HL-60 (cell line): Measurements from ENCODE around the gene CSE1L.
A peak's percentile ranks its signal among the peaks of the same experiment; 100 is the strongest.
"Not testable (repeated sequence)": the region's sequence is repeated elsewhere in the genome, so short reads cannot be mapped to it uniquely, and the experiment has no call there.

Experiments used
- DNase-seq, 2 experiments: peaks; one replicate each; pipeline ENCODE4 v3.0.0-alpha.2; 2010 to 2020; ENCODE audit warnings: low read depth in 1 of 2, low spot score in 1 of 2
- H3K27ac ChIP-seq: fragments of 250-450 bp; sonication (Bioruptor Pico); replicated peaks from 2 replicates; pipeline ENCODE4 v1.5.1; 2020; ENCODE audit warnings: mild to moderate bottlenecking, moderate library complexity
- H3K27me3 ChIP-seq: fragments of 250-450 bp; sonication (Bioruptor Pico); 2 replicates; pipeline ENCODE4 v1.5.1; 2021; ENCODE audit warnings: mild to moderate bottlenecking, moderate library complexity; ENCODE audit not compliant: insufficient read depth, poor library complexity, severe bottlenecking
- H3K4me3 ChIP-seq: replicated peaks from 2 replicates; pipeline ENCODE4 v1.5.1; 2011; ENCODE audit warnings: mild to moderate bottlenecking, control low read depth, low read length; ENCODE audit not compliant: insufficient read depth
- CTCF ChIP-seq: IDR thresholded peaks from one replicate; pipeline ENCODE4 v1.5.1; 2011; ENCODE audit warnings: low read length, control low read depth, inconsistent platforms; ENCODE audit not compliant: insufficient read depth
- GABPA ChIP-seq: IDR thresholded peaks from 2 replicates; pipeline ENCODE4 v1.6.1; 2012; ENCODE audit warnings: low read depth
- POLR2AphosphoS5 ChIP-seq: IDR thresholded peaks from 2 replicates; pipeline ENCODE4 v1.6.1; 2012; ENCODE audit warnings: low read depth
- REST ChIP-seq: IDR thresholded peaks from 2 replicates; pipeline ENCODE4 v1.6.1; 2012; ENCODE audit warnings: low read depth; ENCODE audit not compliant: insufficient replicate concordance
- SPI1 ChIP-seq: IDR thresholded peaks from 2 replicates; pipeline ENCODE4 v1.6.1; 2012; ENCODE audit warnings: low read depth, mild to moderate bottlenecking, borderline replicate concordance

CSE1L gene

GRCh38 chr20:49006446-49006980 lies 39.6 kb upstream of the CSE1L start:
- TF ChIP-seq POLR2AphosphoS5 (no peak), REST (no peak), CTCF (no peak), SPI1 (no peak), GABPA (no peak)
- DNase-seq: no peak
- Histone ChIP-seq H3K27ac (no peak overlapping the region), H3K27me3 (no peaks in the 10 kb centered on the region), H3K4me3 (no peak overlapping the region)

- TF ChIP-seq CTCF (no peak), POLR2AphosphoS5 (no peak), SPI1 (no peak), GABPA (no peak)
- H3K27ac ChIP-seq: no peak overlapping the region
- no peaks in the 10 kb centered on the region for H3K27me3 ChIP-seq
- no peak for DNase-seq
- no peak overlapping the region for H3K4me3 ChIP-seq
These were observed 36.0 kb upstream of the CSE1L start for GRCh38 chr20:49009899-49010631.

- no peak for TF ChIP-seq SPI1
- no peak for TF ChIP-seq GABPA
- H3K27ac ChIP-seq: no peak overlapping the region
- no peaks in the 10 kb centered on the region for H3K27me3 ChIP-seq
- no peak for DNase-seq
- no peak overlapping the region for H3K4me3 ChIP-seq
These were observed 21.9 kb upstream of the CSE1L start for GRCh38 chr20:49024220-49024619.

- not testable (repeated sequence) for H3K27me3 ChIP-seq, DNase-seq, H3K4me3 ChIP-seq, H3K27ac ChIP-seq
These were observed 17.9 kb upstream of the CSE1L start for GRCh38 chr20:49028177-49028576.

- no peak for TF ChIP-seq POLR2AphosphoS5
- no peak for TF ChIP-seq CTCF
- no peak for TF ChIP-seq SPI1
- TF ChIP-seq GABPA: no peak
- no peak overlapping the region for H3K27ac ChIP-seq
- H3K4me3 ChIP-seq: no peak overlapping the region
- DNase-seq: peak in 1 of 2 experiments; percentile 19
- no peaks in the 10 kb centered on the region for H3K27me3 ChIP-seq
These were observed 17.4 kb upstream of the CSE1L start for GRCh38 chr20:49028684-49029083.
